H1 (cell line): ENCODE measurements around the gene SLC39A11. TPM values are rescaled to one million over a fixed set of nuclear protein-coding genes. Genes with fewer than 3 reads are reported as not detected.

ENCODE experiments used
- CTCF ChIA-PET: fragments of 300-600 bp; sonication (Branson Sonifier 250); formaldehyde crosslinking; loops from one replicate; lab custom pipeline; 2021; ENCODE audit not compliant: partially characterized antibody; lab: Charles Lee
- POLR2A ChIA-PET: fragments of 300-600 bp; sonication (Branson Sonifier 250); formaldehyde crosslinking; loops from one replicate; lab custom pipeline; 2021; ENCODE audit warnings: inconsistent platforms; ENCODE audit not compliant: partially characterized antibody; lab: Charles Lee
- DNase-seq, 2 experiments: peaks; one replicate each; pipeline versions ENCODE4 v3.0.0 to v3.0.0-alpha.2; 2010 to 2022; ENCODE audit warnings: low spot score in 2 of 2, low read depth in 1 of 2, mixed read lengths in 1 of 2
- FAIRE-seq: peaks from 2 replicates; lab custom pipeline; 2011; peaks lifted over from hg19 to GRCh38; lab: Jason Lieb, UNC
- H2AFZ ChIP-seq: 2 replicates; pipeline ENCODE4 v1.8.1; 2012; ENCODE audit warnings: low read length, inconsistent platforms
- H2AK5ac ChIP-seq: 2 replicates; pipeline ENCODE4 v1.6.1; 2013; ENCODE audit warnings: low read depth, low read length
- H2BK120ac ChIP-seq: replicated peaks from 2 replicates; pipeline ENCODE3; 2013; ENCODE audit warnings: low read depth, low read length, inconsistent platforms
- H2BK12ac ChIP-seq: 2 replicates; pipeline ENCODE4 v1.6.1; 2013; ENCODE audit warnings: low read depth, low read length
- H2BK15ac ChIP-seq: 2 replicates; pipeline ENCODE4 v1.6.1; 2013; ENCODE audit warnings: low read length
- H2BK20ac ChIP-seq: 2 replicates; pipeline ENCODE4 v1.6.1; 2013; ENCODE audit warnings: low read length
- H2BK5ac ChIP-seq: 2 replicates; pipeline ENCODE4 v1.6.1; 2013; ENCODE audit warnings: low read depth, low read length
- H3K14ac ChIP-seq: 2 replicates; pipeline ENCODE4 v1.6.1; 2013; ENCODE audit warnings: inconsistent platforms; ENCODE audit not compliant: insufficient read length
- H3K18ac ChIP-seq: 2 replicates; pipeline ENCODE4 v1.6.1; 2013; ENCODE audit warnings: low read length; ENCODE audit errors: extremely low read depth
- H3K23ac ChIP-seq: 2 replicates; pipeline ENCODE4 v1.6.1; 2013; ENCODE audit warnings: inconsistent platforms; ENCODE audit not compliant: insufficient read length
- H3K23me2 ChIP-seq: 2 replicates; pipeline ENCODE4 v1.6.1; 2013; ENCODE audit warnings: low read depth, low read length
- H3K27ac ChIP-seq: 2 replicates; pipeline ENCODE4 v1.6.1; 2011; ENCODE audit warnings: low read depth, low read length, inconsistent platforms
- H3K27me3 ChIP-seq, 4 experiments: replicated peaks in 1 of 4; 1 replicate in 1 of 4; 2 replicates in 3 of 4; pipeline versions ENCODE4 v1.6.1 to v1.8.1; 2011 to 2013; ENCODE audit warnings: low read length in 3 of 4, mild to moderate bottlenecking in 3 of 4, inconsistent platforms in 2 of 4, mixed read lengths in 2 of 4, moderate library complexity in 1 of 4; ENCODE audit not compliant: control insufficient read depth in 3 of 4, insufficient read depth in 3 of 4; ENCODE audit errors: extremely low read depth in 1 of 4
- H3K36me3 ChIP-seq, 4 experiments: 2 replicates each; pipeline versions ENCODE4 v1.6.1 to v1.8.1; 2011 to 2013; ENCODE audit warnings: mild to moderate bottlenecking in 4 of 4, low read length in 3 of 4, moderate library complexity in 2 of 4, control low read depth in 1 of 4, inconsistent platforms in 1 of 4; ENCODE audit not compliant: insufficient read depth in 4 of 4, control insufficient read depth in 2 of 4
- H3K4ac ChIP-seq: replicated peaks from 2 replicates; pipeline ENCODE3; 2013; ENCODE audit warnings: low read length, low read depth, mixed read lengths, inconsistent platforms; ENCODE audit not compliant: insufficient read length
- H3K4me1 ChIP-seq, 4 experiments: replicated peaks in 1 of 4; 1 replicate in 1 of 4; 2 replicates in 3 of 4; pipeline versions ENCODE4 v1.6.1 to v1.8.1; 2011 to 2013; ENCODE audit warnings: low read length in 3 of 4, inconsistent platforms in 2 of 4, mixed read lengths in 1 of 4; ENCODE audit not compliant: insufficient read depth in 4 of 4, control insufficient read depth in 3 of 4
- H3K4me2 ChIP-seq, 2 experiments: 2 replicates each; pipeline versions ENCODE4 v1.6.1 to v1.8.1; 2011 to 2013; ENCODE audit warnings: low read depth in 2 of 2, low read length in 2 of 2, control low read depth in 1 of 2, inconsistent platforms in 1 of 2, mild to moderate bottlenecking in 1 of 2; ENCODE audit not compliant: insufficient read depth in 1 of 2
- H3K4me3 ChIP-seq, 4 experiments: fragments of 200-600, 300-600 bp in 1 of 4; sonication (generic), shearing (Covaris generic), sonication (Bioruptor Twin) in 1 of 4; 2 replicates each; pipeline versions ENCODE4 v1.5.1 to v1.8.1; 2011 to 2016; ENCODE audit warnings: low read length in 4 of 4, low read depth in 3 of 4, control low read depth in 2 of 4, inconsistent platforms in 2 of 4, mild to moderate bottlenecking in 2 of 4, mixed read lengths in 1 of 4, moderate library complexity in 1 of 4; ENCODE audit not compliant: insufficient read depth in 2 of 4; ENCODE audit errors: extremely low read depth in 1 of 4
- H3K56ac ChIP-seq: replicated peaks from 2 replicates; pipeline ENCODE3; 2013; ENCODE audit warnings: low read depth, mild to moderate bottlenecking, mixed read lengths, low read length, inconsistent platforms; ENCODE audit not compliant: insufficient read length
- H3K79me1 ChIP-seq: 2 replicates; pipeline ENCODE4 v1.6.1; 2013; ENCODE audit warnings: low read depth, low read length, control low read depth
- H3K79me2 ChIP-seq, 2 experiments: 2 replicates each; pipeline versions ENCODE4 v1.6.1 to v1.8.1; 2012 to 2013; ENCODE audit warnings: low read length in 2 of 2, mild to moderate bottlenecking in 2 of 2, inconsistent platforms in 1 of 2; ENCODE audit not compliant: insufficient read depth in 2 of 2, control insufficient read depth in 1 of 2
- H3K9ac ChIP-seq, 4 experiments: replicated peaks in 1 of 4; 1 replicate in 1 of 4; 2 replicates in 3 of 4; pipeline versions ENCODE4 v1.6.1 to v1.8.1; 2011 to 2013; ENCODE audit warnings: low read depth in 3 of 4, low read length in 3 of 4, control low read depth in 2 of 4, mild to moderate bottlenecking in 2 of 4, moderate library complexity in 2 of 4, inconsistent platforms in 1 of 4; ENCODE audit errors: extremely low read depth in 1 of 4
- H3K9me3 ChIP-seq, 2 experiments: 2 replicates each; pipeline versions ENCODE4 v1.6.1 to v1.8.1; 2012 to 2013; ENCODE audit warnings: mild to moderate bottlenecking in 2 of 2, moderate library complexity in 2 of 2, control low read depth in 1 of 2, inconsistent platforms in 1 of 2, low read depth in 1 of 2, low read length in 1 of 2, mixed read lengths in 1 of 2; ENCODE audit not compliant: insufficient read depth in 2 of 2
- H4K20me1 ChIP-seq, 2 experiments: replicated peaks in 1 of 2; 2 replicates each; pipeline versions ENCODE3 to v1.8.1; 2011 to 2013; ENCODE audit warnings: inconsistent platforms in 2 of 2, low read length in 2 of 2, mild to moderate bottlenecking in 1 of 2; ENCODE audit not compliant: insufficient read depth in 2 of 2, control insufficient read depth in 1 of 2
- H4K5ac ChIP-seq: 2 replicates; pipeline ENCODE4 v1.6.1; 2013; ENCODE audit warnings: low read length, low read depth, mixed read lengths, inconsistent platforms; ENCODE audit not compliant: insufficient read length
- H4K8ac ChIP-seq: 2 replicates; pipeline ENCODE4 v1.8.0; 2013; ENCODE audit warnings: mild to moderate bottlenecking, moderate library complexity, low read length, inconsistent platforms; ENCODE audit not compliant: insufficient read depth; ENCODE audit errors: extremely low read depth
- H4K91ac ChIP-seq: replicated peaks from 2 replicates; pipeline ENCODE3; 2013; ENCODE audit warnings: low read length, mixed read lengths, inconsistent platforms; ENCODE audit not compliant: insufficient read length
- EZH2 ChIP-seq: fragments of 200-600 bp; sonication (generic); IDR thresholded peaks from 2 replicates; pipeline ENCODE4 v1.7.1; 2012; ENCODE audit warnings: low read depth, mild to moderate bottlenecking, moderate library complexity, low read length, inconsistent platforms; ENCODE audit not compliant: severe bottlenecking
- HDAC2 ChIP-seq, 2 experiments: fragments of 300-600 bp in 1 of 2; sonication (generic) in 1 of 2; IDR thresholded peaks; 2 replicates each; pipeline ENCODE4 v1.6.1; 2011 to 2012; ENCODE audit warnings: low read depth in 2 of 2, low read length in 2 of 2, mild to moderate bottlenecking in 2 of 2, moderate library complexity in 2 of 2, borderline replicate concordance in 1 of 2, inconsistent platforms in 1 of 2
- POU5F1 ChIP-seq: IDR thresholded peaks from 2 replicates; pipeline ENCODE4 v1.6.1; 2011; ENCODE audit warnings: low read depth, mild to moderate bottlenecking, low read length, moderate library complexity
- SP4 ChIP-seq: IDR thresholded peaks from 2 replicates; pipeline ENCODE4 v1.6.1; 2012; ENCODE audit warnings: low read length, inconsistent platforms
- ZNF274 ChIP-seq: IDR thresholded peaks from 2 replicates; pipeline ENCODE4 v1.7.0; 2012; ENCODE audit warnings: low read length, borderline replicate concordance; ENCODE audit errors: extremely low read depth
- WGBS, 2 experiments: shearing (Covaris generic) in 1 of 2; methylation state at CpG; one replicate each; pipeline versions ENCODE4 v1.1.6 to v1.1.7; 2013 to 2015; ENCODE audit warnings: low lambda C conversion rate in 2 of 2, mixed read lengths in 2 of 2, inconsistent platforms in 1 of 2, low coverage in 1 of 2, missing lambda C conversion rate in 1 of 2; ENCODE audit not compliant: insufficient replicate concordance in 2 of 2, insufficient coverage in 1 of 2, insufficient read length in 1 of 2; ENCODE audit errors: extremely low coverage in 1 of 2, missing lambda C conversion rate in 1 of 2; 5-methylcytosine and 5-hydroxymethylcytosine counted together
- polyA plus RNA-seq, 7 experiments: library from polyadenylated mRNA; depleted of rRNA in 3 of 7; stranded (reverse) in 5 of 7; unstranded in 2 of 7; fragments of >200 nt in 5 of 7; fragments of 200-250 nt in 2 of 7; gene quantifications; 1 replicate in 5 of 7; 2 replicates in 1 of 7; 4 replicates in 1 of 7; pipeline versions ENCODE4 v1.2.1 to v1.2.3, GENCODE V29; 2011 to 2013; ENCODE audit warnings: missing spikeins in 2 of 7, mixed read lengths in 2 of 7
- total RNA-seq: library from RNA; stranded (reverse); fragmentation: NEBNext Ultra II Directional; extraction: Animal tissue kit (Norgen Biotek cat#: 25700); gene quantifications from 2 replicates; pipeline ENCODE4 v1.2.1, GENCODE V29; 2021

SLC39A11 gene
- total and polyA plus RNA-seq, 2 of the 8 experiments (the other 6 are each of a cell fraction or from before 2014, with no cell fraction given), result 12.2 to 19.6 TPM

GRCh38 chr17:72887917-72888316 is 204.6 kb downstream of the SLC39A11 start:
- no peak overlapping the region for H3K9ac ChIP-seq
- no peak overlapping the region for H3K27ac ChIP-seq
- H2BK120ac ChIP-seq, result no peak overlapping the region
- no peak overlapping the region for H3K4me2 ChIP-seq
- no peak overlapping the region for H2BK15ac ChIP-seq
- H3K9me3 ChIP-seq, result no peaks in the 10 kb centered on the region
- no peaks in the 10 kb centered on the region for H3K23me2 ChIP-seq
- FAIRE-seq (no peak), DNase-seq (no peak)
- 82% methylated on average over 4 of the region's 4 CpGs; no CpG with 5 or more reads in 1 of the 2 experiments for WGBS, 2 experiments
- no peak overlapping the region for H2AK5ac ChIP-seq
- ChIA-PET CTCF (interaction anchor here (1.2 kb wide), 1 partner anchor 285 kb away, joined by 4 read pairs; no protein-coding TSS in a partner anchor), POLR2A (no interaction called here)
- H2AFZ ChIP-seq, result no peak overlapping the region
- H3K79me1 ChIP-seq, result no peaks in the 10 kb centered on the region
- no peaks in the 10 kb centered on the region for H3K27me3 ChIP-seq
- no peak overlapping the region for H2BK12ac ChIP-seq
- no peak overlapping the region for H2BK5ac ChIP-seq
- H3K56ac ChIP-seq, result no peak overlapping the region
- H3K4ac ChIP-seq, result no peak overlapping the region
- H4K5ac ChIP-seq, result no peak overlapping the region
- no peak overlapping the region for H3K18ac ChIP-seq
- H4K91ac ChIP-seq, result no peak overlapping the region
- H3K36me3 ChIP-seq, result no peaks in the 10 kb centered on the region
- H3K4me3 ChIP-seq, result no peak overlapping the region
- no peaks in the 10 kb centered on the region for H3K79me2 ChIP-seq
- H2BK20ac ChIP-seq, result no peak overlapping the region
- no peak overlapping the region for H4K8ac ChIP-seq
- H4K20me1 ChIP-seq, result no peaks in the 10 kb centered on the region
- H3K23ac ChIP-seq, result no peak overlapping the region
- no peaks in the 10 kb centered on the region for H3K4me1 ChIP-seq
- no peak overlapping the region for H3K14ac ChIP-seq
- TF ChIP-seq EZH2, result no peak
- TF ChIP-seq POU5F1, result no peak
- no peak for TF ChIP-seq SP4
- TF ChIP-seq ZNF274, result no peak
- TF ChIP-seq HDAC2 (IDR thresholded peaks at IDR 0.05; ENCODE audit: borderline replicate concordance in 1 of 2, low read depth in 2 of 2, low read length in 2 of 2), result no peak
